Left ventricle myocardium inferior (tissue), 1 donor: ENCODE data around the gene PLA2G2F. TPM values are rescaled to one million over a fixed set of nuclear protein-coding genes. Genes with fewer than 3 reads are reported as not detected.

Experiments used
- DNase-seq: peaks from one replicate; pipeline ENCODE4 v3.0.0-alpha.2; 2020
- H3K27ac ChIP-seq: fragments of 200-600 bp; replicated peaks from 2 replicates; pipeline ENCODE4 v1.8.0; 2021
- H3K27me3 ChIP-seq: fragments of 200-600 bp; 2 replicates; pipeline ENCODE4 v1.8.0; 2021; ENCODE audit warnings: low read depth
- H3K36me3 ChIP-seq: fragments of 200-600 bp; 2 replicates; pipeline ENCODE4 v1.8.0; 2021
- H3K4me1 ChIP-seq: fragments of 200-600 bp; 2 replicates; pipeline ENCODE4 v1.8.0; 2021
- H3K4me3 ChIP-seq: fragments of 200-600 bp; 2 replicates; pipeline ENCODE4 v1.8.0; 2021; ENCODE audit warnings: mild to moderate bottlenecking, moderate library complexity
- H3K9me3 ChIP-seq: fragments of 200-600 bp; replicated peaks from 2 replicates; pipeline ENCODE4 v1.8.0; 2021
- CTCF ChIP-seq: fragments of 200-600 bp; IDR thresholded peaks from 2 replicates; pipeline ENCODE4 v1.8.0; 2021; ENCODE audit warnings: antibody characterized with exemption, mild to moderate bottlenecking, borderline replicate concordance
- intact Hi-C: fragments of 100-400 bp; cut with micrococcal nuclease; formaldehyde crosslinking; loops from one replicate; pipeline ENCODE4 v1.11.0; 2022
- total RNA-seq: library from RNA; stranded (reverse); fragmentation: NEBNext Ultra II Directional; extraction: Animal tissue kit (Norgen Biotek cat#: 25700); gene quantifications from one replicate; pipeline ENCODE4 v1.2.1, GENCODE V29; 2021
- donor health status: DM: no; HTN: yes; CAD: no; lungs with severe emphysema.

Gene PLA2G2F
- total RNA-seq, 1 donor from 2014 or later = not detected

GRCh38 chr1:20166051-20166450, 26.9 kb downstream of the PLA2G2F start:
- intact Hi-C loops = no loop called here
- no peak for DNase-seq
- Histone ChIP-seq H3K9me3 (peaks cover 12% of the 10 kb centered on the region), H3K4me3 (no peak overlapping the region), H3K27ac (no peak overlapping the region), H3K36me3 (no peaks in the 10 kb centered on the region), H3K27me3 (peaks cover 59% of the 10 kb centered on the region), H3K4me1 (peaks cover 10% of the 10 kb centered on the region)
- TF ChIP-seq CTCF = no peak

- Histone ChIP-seq H3K27ac (no peak overlapping the region), H3K9me3 (peaks cover 1% of the 10 kb centered on the region), H3K4me1 (peaks cover 10% of the 10 kb centered on the region), H3K4me3 (no peak overlapping the region), H3K36me3 (no peaks in the 10 kb centered on the region), H3K27me3 (peaks cover 53% of the 10 kb centered on the region)
- intact Hi-C loops = no loop called here
- TF ChIP-seq CTCF = no peak
- DNase-seq = no peak
Observed at GRCh38 chr1:20167126-20167525, 28.0 kb downstream of the PLA2G2F start.

- DNase-seq = no peak
- intact Hi-C loops = no loop called here
- Histone ChIP-seq H3K27ac (no peak overlapping the region), H3K27me3 (peaks cover 57% of the 10 kb centered on the region), H3K36me3 (no peaks in the 10 kb centered on the region), H3K4me1 (peaks cover 10% of the 10 kb centered on the region), H3K9me3 (no peaks in the 10 kb centered on the region), H3K4me3 (no peak overlapping the region)
- TF ChIP-seq CTCF = no peak
Observed at GRCh38 chr1:20168564-20169491, 29.7 kb downstream of the PLA2G2F start.

- TF ChIP-seq CTCF = no peak
- H3K36me3 ChIP-seq = no peaks in the 10 kb centered on the region
- peaks cover 51% of the 10 kb centered on the region for H3K27me3 ChIP-seq
- H3K9me3 ChIP-seq = no peaks in the 10 kb centered on the region
- peaks cover 1% of the 10 kb centered on the region for H3K4me1 ChIP-seq
- DNase-seq = no peak
- H3K4me3 ChIP-seq = no peak overlapping the region
- intact Hi-C loops = no loop called here
- no peak overlapping the region for H3K27ac ChIP-seq
Observed at GRCh38 chr1:20169932-20170331, 30.8 kb downstream of the PLA2G2F start.

GRCh38 chr1:20172033-20172590, 33.0 kb downstream of the PLA2G2F start:
- DNase-seq = no peak
- Histone ChIP-seq H3K4me1 (no peaks in the 10 kb centered on the region), H3K27me3 (peaks cover 34% of the 10 kb centered on the region), H3K36me3 (no peaks in the 10 kb centered on the region), H3K4me3 (no peak overlapping the region), H3K9me3 (no peaks in the 10 kb centered on the region), H3K27ac (no peak overlapping the region)
- intact Hi-C loops = no loop called here
- no peak for TF ChIP-seq CTCF
